H7 (cell line): ENCODE data around the gene NAV2. TPM values are rescaled to one million over a fixed set of nuclear protein-coding genes. Genes with fewer than 3 reads are reported as not detected.
"Not testable (repeated sequence)": the region's sequence is repeated elsewhere in the genome, so short reads cannot be mapped to it uniquely, and the experiment has no call there.

ENCODE experiments used
- DNase-seq: peaks from one replicate; pipeline ENCODE4 v3.0.0; 2012
- H3K27me3 ChIP-seq: 2 replicates; pipeline ENCODE4 v1.6.0; 2011; ENCODE audit warnings: mild to moderate bottlenecking, low read length; ENCODE audit not compliant: control insufficient read depth, insufficient read depth
- H3K36me3 ChIP-seq: replicated peaks from 2 replicates; pipeline ENCODE4 v1.5.1; 2011; ENCODE audit warnings: low read length; ENCODE audit not compliant: control insufficient read depth, insufficient read depth
- H3K4me3 ChIP-seq: 2 replicates; pipeline ENCODE4 v1.5.1; 2011; ENCODE audit warnings: low read depth, mild to moderate bottlenecking, control low read depth, low read length, moderate library complexity; ENCODE audit not compliant: insufficient read depth
- total RNA-seq: library from RNA; depleted of rRNA; stranded (reverse); fragments of >200 nt; shearing (Covaris generic); gene quantifications from 2 replicates; pipeline ENCODE4 v1.2.3, GENCODE V29; 2014

Gene NAV2
- total RNA-seq, 1 experiment from 2014 or later: 11.1 TPM

GRCh38 chr11:20068691-20069090 is 356.1 kb downstream of the NAV2 start:
- DNase-seq: no peak
- H3K4me3 ChIP-seq: no peak overlapping the region
- H3K36me3 ChIP-seq: peaks cover 6% of the 10 kb centered on the region
- no peaks in the 10 kb centered on the region for H3K27me3 ChIP-seq

- no peak overlapping the region for H3K4me3 ChIP-seq
- no peak for DNase-seq
- no peaks in the 10 kb centered on the region for H3K27me3 ChIP-seq
- H3K36me3 ChIP-seq: peaks cover 4% of the 10 kb centered on the region
Measured at GRCh38 chr11:20070459-20070858, 357.8 kb downstream of the NAV2 start.

GRCh38 chr11:20075627-20076026 is 363.0 kb downstream of the NAV2 start:
- no peaks in the 10 kb centered on the region for H3K27me3 ChIP-seq
- no peak overlapping the region for H3K4me3 ChIP-seq
- DNase-seq: no peak
- H3K36me3 ChIP-seq: peaks cover 8% of the 10 kb centered on the region

GRCh38 chr11:20078846-20079245 is 366.2 kb downstream of the NAV2 start:
- no peaks in the 10 kb centered on the region for H3K27me3 ChIP-seq

GRCh38 chr11:20080032-20080685 is 367.5 kb downstream of the NAV2 start:
- Histone ChIP-seq H3K36me3 (peaks cover 10% of the 10 kb centered on the region), H3K27me3 (no peaks in the 10 kb centered on the region), H3K4me3 (no peak overlapping the region)
- no peak for DNase-seq

More at GRCh38 chr11:20078846-20079245, 366.2 kb downstream of the NAV2 start:
- H3K4me3 ChIP-seq: no peak overlapping the region
- no peak for DNase-seq
- H3K36me3 ChIP-seq: peaks cover 10% of the 10 kb centered on the region

GRCh38 chr11:20081336-20081735 is 368.7 kb downstream of the NAV2 start:
- DNase-seq: no peak
- Histone ChIP-seq H3K27me3 (no peaks in the 10 kb centered on the region), H3K36me3 (peaks cover 12% of the 10 kb centered on the region), H3K4me3 (no peak overlapping the region)

GRCh38 chr11:20083877-20084276 is 371.2 kb downstream of the NAV2 start:
- peaks cover 11% of the 10 kb centered on the region for H3K36me3 ChIP-seq

GRCh38 chr11:20084921-20085814 is 372.5 kb downstream of the NAV2 start:
- Histone ChIP-seq H3K4me3 (no peak overlapping the region), H3K36me3 (peaks cover 7% of the 10 kb centered on the region)

More at GRCh38 chr11:20083877-20084276, 371.2 kb downstream of the NAV2 start:
- not testable (repeated sequence) for DNase-seq, H3K4me3 ChIP-seq, H3K27me3 ChIP-seq

GRCh38 chr11:20085918-20086317 is 373.3 kb downstream of the NAV2 start:
- H3K27me3 ChIP-seq: no peaks in the 10 kb centered on the region
- no peak for DNase-seq
- peaks cover 7% of the 10 kb centered on the region for H3K36me3 ChIP-seq
- H3K4me3 ChIP-seq: no peak overlapping the region

More at GRCh38 chr11:20084921-20085814, 372.5 kb downstream of the NAV2 start:
- H3K27me3 ChIP-seq: no peaks in the 10 kb centered on the region
- no peak for DNase-seq

- no peaks in the 10 kb centered on the region for H3K27me3 ChIP-seq
- peaks cover 10% of the 10 kb centered on the region for H3K36me3 ChIP-seq
- H3K4me3 ChIP-seq: no peak overlapping the region
- no peak for DNase-seq
Measured at GRCh38 chr11:20087118-20087521, 374.5 kb downstream of the NAV2 start.

- no peak overlapping the region for H3K4me3 ChIP-seq
- H3K27me3 ChIP-seq: no peaks in the 10 kb centered on the region
- no peak for DNase-seq
- peaks cover 14% of the 10 kb centered on the region for H3K36me3 ChIP-seq
Measured at GRCh38 chr11:20088397-20089225, 376.0 kb downstream of the NAV2 start.

GRCh38 chr11:20089367-20089766 is 376.7 kb downstream of the NAV2 start:
- Histone ChIP-seq H3K27me3 (no peaks in the 10 kb centered on the region), H3K36me3 (peaks cover 14% of the 10 kb centered on the region), H3K4me3 (no peak overlapping the region)
- no peak for DNase-seq

- Histone ChIP-seq H3K27me3 (no peaks in the 10 kb centered on the region), H3K4me3 (no peak overlapping the region), H3K36me3 (peaks cover 14% of the 10 kb centered on the region)
- DNase-seq: no peak
Measured at GRCh38 chr11:20089796-20090653, 377.4 kb downstream of the NAV2 start.
